PC-3 (cell line): ENCODE results near the gene RNF150. TPM values are rescaled to one million over a fixed set of nuclear protein-coding genes. Genes with fewer than 3 reads are reported as not detected.

Experiments
- ATAC-seq: fragments of 200-7000 bp; cut with Tn5 transposase; 2 replicates; pipeline ENCODE4 v1.9.1; 2020; ENCODE audit warnings: mild to moderate bottlenecking, moderate library complexity
- BruUV-seq: library from RNA; stranded (reverse); fragments of 400-500 nt; replicated peaks from 2 replicates; lab custom pipeline; 2021; lab: Mats Ljungman, UMichigan
- CTCF ChIA-PET: fragments of 300-600 bp; sonication (Branson Sonifier 250); formaldehyde crosslinking; loops from one replicate; lab custom pipeline; 2022; ENCODE audit warnings: antibody characterized with exemption; lab: Charles Lee
- POLR2A ChIA-PET: fragments of 300-600 bp; sonication (Branson Sonifier 250); formaldehyde crosslinking; loops from one replicate; lab custom pipeline; 2022; ENCODE audit warnings: antibody characterized with exemption; ENCODE audit not compliant: unreplicated experiment; lab: Charles Lee
- DNase-seq: peaks from one replicate; pipeline ENCODE4 v3.0.0-alpha.2; 2015
- H2AFZ ChIP-seq: fragments of 300-600 bp; sonication (generic); 2 replicates; pipeline ENCODE4 v1.6.0; 2016; ENCODE audit warnings: antibody characterized with exemption, low read length
- H3F3A ChIP-seq: fragments of 300-600 bp; sonication (generic); one replicate; pipeline ENCODE4 v1.6.0; 2017; ENCODE audit warnings: antibody characterized with exemption, low read length, control low read depth, mild to moderate bottlenecking; ENCODE audit not compliant: unreplicated experiment
- H3K27ac ChIP-seq: fragments of 300-600 bp; sonication (generic); 2 replicates; pipeline ENCODE4 v1.5.1; 2016; ENCODE audit warnings: mild to moderate bottlenecking, low read length
- H3K27me3 ChIP-seq: fragments of 300-600 bp; sonication (generic); 2 replicates; pipeline ENCODE4 v1.6.1; 2016; ENCODE audit warnings: low read length, mixed read lengths
- H3K36me3 ChIP-seq: fragments of 300-600 bp; sonication (generic); 2 replicates; pipeline ENCODE4 v1.6.1; 2016; ENCODE audit warnings: low read depth, mixed run types, low read length, mixed read lengths
- H3K4me1 ChIP-seq: fragments of 300-600 bp; sonication (generic); 2 replicates; pipeline ENCODE4 v1.5.1; 2016; ENCODE audit warnings: low read length; ENCODE audit not compliant: insufficient read depth
- H3K4me2 ChIP-seq: fragments of 300-600 bp; sonication (generic); 2 replicates; pipeline ENCODE4 v1.6.0; 2016; ENCODE audit warnings: low read length
- H3K4me3 ChIP-seq: fragments of 300-600 bp; sonication (generic); 2 replicates; pipeline ENCODE4 v1.5.1; 2016; ENCODE audit warnings: mild to moderate bottlenecking, low read length, mixed read lengths
- H3K79me2 ChIP-seq: fragments of 300-600 bp; sonication (generic); 2 replicates; pipeline ENCODE4 v1.6.1; 2017; ENCODE audit warnings: low read length, mixed read lengths
- H3K9ac ChIP-seq: fragments of 300-600 bp; sonication (generic); 2 replicates; pipeline ENCODE4 v1.6.0; 2016; ENCODE audit warnings: mild to moderate bottlenecking, low read length
- H3K9me2 ChIP-seq: fragments of 300-600 bp; sonication (generic); replicated peaks from 2 replicates; pipeline ENCODE4 v1.6.1; 2016; ENCODE audit warnings: mixed run types, low read length, mixed read lengths
- H3K9me3 ChIP-seq: fragments of 300-600 bp; sonication (generic); 2 replicates; pipeline ENCODE4 v1.6.1; 2016; ENCODE audit warnings: low read length, mixed read lengths
- H4K20me1 ChIP-seq: fragments of 300-600 bp; sonication (generic); 2 replicates; pipeline ENCODE4 v1.6.1; 2016; ENCODE audit warnings: low read length, mixed read lengths
- CTCF ChIP-seq: fragments of 300-600 bp; sonication (generic); conservative IDR thresholded peaks from 2 replicates; pipeline ENCODE4 v1.5.1; 2017; ENCODE audit warnings: antibody characterized with exemption, low read depth, mild to moderate bottlenecking, low read length
- EZH2 ChIP-seq: fragments of 300-600 bp; sonication (generic); IDR thresholded peaks from one replicate; pipeline ENCODE4 v1.6.1; 2017; ENCODE audit warnings: antibody characterized with exemption, mild to moderate bottlenecking, low read length; ENCODE audit not compliant: unreplicated experiment
- EZH2phosphoT487 ChIP-seq: fragments of 300-600 bp; sonication (generic); IDR thresholded peaks from 2 replicates; pipeline ENCODE4 v1.6.1; 2018; ENCODE audit warnings: mild to moderate bottlenecking, antibody characterized with exemption, low read length, borderline replicate concordance
- intact Hi-C: fragments of 100-400 bp; cut with micrococcal nuclease; formaldehyde crosslinking; loops from 2 replicates; pipeline ENCODE4 v1.9.0; 2023
- total RNA-seq: library from RNA; depleted of rRNA; stranded (reverse); fragments of >200 nt; gene quantifications from 2 replicates; pipeline ENCODE4 v1.2.3, GENCODE V29; 2014

The RNF150 gene
- total RNA-seq, 1 experiment from 2014 or later, result 0.55 TPM

GRCh38 chr4:140952717-140953116 lies 180.6 kb downstream of the RNF150 start:
- no peak overlapping the region for H2AFZ ChIP-seq
- H3K9ac ChIP-seq, result no peak overlapping the region
- no peaks in the 10 kb centered on the region for H3K36me3 ChIP-seq
- no peaks in the 10 kb centered on the region for H3K9me2 ChIP-seq
- CTCF ChIA-PET, result no interaction called here
- POLR2A ChIA-PET, result no interaction called here
- peaks cover 2% of the 10 kb centered on the region for H3K4me1 ChIP-seq
- DNase-seq (peak; percentile 41), ATAC-seq (no peak)
- no peak overlapping the region for H3K4me3 ChIP-seq
- no peaks in the 10 kb centered on the region for H3K79me2 ChIP-seq
- H3K27ac ChIP-seq, result no peak overlapping the region
- H3K27me3 ChIP-seq, result 0 out of 2 replicates have a peak, but pooled peaks cover 2% of the 10 kb centered on the region
- H4K20me1 ChIP-seq, result no peaks in the 10 kb centered on the region
- H3K9me3 ChIP-seq, result no peaks in the 10 kb centered on the region
- no TSS peak for BruUV-seq
- no peaks in the 10 kb centered on the region for H3F3A ChIP-seq
- TF ChIP-seq EZH2, result no peak
- TF ChIP-seq EZH2phosphoT487, result no peak
- no peak for TF ChIP-seq CTCF
- intact Hi-C loops, result no loop called here
- no peak overlapping the region for H3K4me2 ChIP-seq

GRCh38 chr4:140947506-140947905 lies 185.8 kb downstream of the RNF150 start:
- TF ChIP-seq EZH2 (no peak), EZH2phosphoT487 (no peak)
- Histone ChIP-seq H3K9me3 (no peaks in the 10 kb centered on the region), H3K4me2 (peak overlapping the region; percentile 2), H3K36me3 (no peaks in the 10 kb centered on the region), H3K4me3 (no peak overlapping the region), H3K79me2 (no peaks in the 10 kb centered on the region), H3K9me2 (no peaks in the 10 kb centered on the region), H3K27ac (no peak overlapping the region), H3K27me3 (0 out of 2 replicates have a peak, but pooled peaks cover 2% of the 10 kb centered on the region), H2AFZ (peak overlapping the region; percentile 30; the same call in 1 of the 2 replicates), H4K20me1 (no peaks in the 10 kb centered on the region), H3K4me1 (peaks cover 12% of the 10 kb centered on the region), H3K9ac (no peak overlapping the region), H3F3A (no peaks in the 10 kb centered on the region)
- intact Hi-C loops, result no loop called here
- ChIA-PET CTCF (no interaction called here), POLR2A (no interaction called here)
- BruUV-seq, result no TSS peak
- DNase-seq (peak; percentile 34), ATAC-seq (peak; percentile 87)

GRCh38 chr4:140945106-140945505 lies 188.2 kb downstream of the RNF150 start:
- POLR2A ChIA-PET, result no interaction called here

More at GRCh38 chr4:140945106-140945505, 188.2 kb downstream of the RNF150 start:
- Histone ChIP-seq H3F3A (no peaks in the 10 kb centered on the region), H3K36me3 (no peaks in the 10 kb centered on the region), H3K9ac (no peak overlapping the region), H3K4me3 (no peak overlapping the region), H2AFZ (no peak overlapping the region), H3K9me3 (no peaks in the 10 kb centered on the region), H3K79me2 (no peaks in the 10 kb centered on the region), H3K4me1 (peaks cover 12% of the 10 kb centered on the region), H3K9me2 (no peaks in the 10 kb centered on the region), H3K27ac (no peak overlapping the region), H4K20me1 (no peaks in the 10 kb centered on the region), H3K27me3 (no peaks in the 10 kb centered on the region), H3K4me2 (no peak overlapping the region)
- intact Hi-C loops, result no loop called here
- CTCF ChIA-PET, result no interaction called here
- no TSS peak for BruUV-seq
- no peak for TF ChIP-seq EZH2
- no peak for TF ChIP-seq EZH2phosphoT487
- no peak for TF ChIP-seq CTCF
- ATAC-seq, result no peak
- DNase-seq, result no peak
